Chondrocyte (in vitro differentiated cells): ENCODE results near the gene MPZL1. TPM values are rescaled to one million over a fixed set of nuclear protein-coding genes. Genes with fewer than 3 reads are reported as not detected.

Source experiments
- DNase-seq: peaks from one replicate; pipeline ENCODE4 v3.0.0; 2021; ENCODE audit warnings: mixed read lengths, low spot score
- H3K27ac Mint-ChIP-seq: one replicate; pipeline ENCODE4 v1.8.0; 2021; ENCODE audit warnings: mild to moderate bottlenecking, moderate library complexity, mixed read lengths; ENCODE audit not compliant: unreplicated experiment
- H3K27me3 Mint-ChIP-seq: 2 replicates; pipeline ENCODE4 v1.8.0; 2021; ENCODE audit warnings: low read depth, mixed read lengths
- H3K36me3 Mint-ChIP-seq: 2 replicates; pipeline ENCODE4 v1.8.0; 2021; ENCODE audit warnings: low read depth, mixed read lengths
- H3K4me1 Mint-ChIP-seq: 2 replicates; pipeline ENCODE4 v1.8.0; 2021; ENCODE audit warnings: low read depth, mild to moderate bottlenecking, mixed read lengths
- H3K4me3 Mint-ChIP-seq: one replicate; pipeline ENCODE4 v1.8.0; 2021; ENCODE audit warnings: mild to moderate bottlenecking, moderate library complexity, mixed read lengths; ENCODE audit not compliant: unreplicated experiment
- H3K9me3 Mint-ChIP-seq: 2 replicates; pipeline ENCODE4 v1.8.0; 2021; ENCODE audit warnings: low read depth, mixed read lengths
- total RNA-seq: library from RNA; stranded (reverse); gene quantifications from 3 replicates; pipeline ENCODE4 v1.2.1, GENCODE V29; 2021
- TF ChIP-seq, protein P1 (sequence below): fragments of 200-600 bp; sonication (generic); IDR thresholded peaks from 2 replicates; pipeline ENCODE4 v1.5.0; 2021; ENCODE audit warnings: antibody characterized with exemption, mild to moderate bottlenecking, moderate library complexity

Gene MPZL1
- total RNA-seq, 1 donor from 2014 or later, result 198 TPM

DNA sequence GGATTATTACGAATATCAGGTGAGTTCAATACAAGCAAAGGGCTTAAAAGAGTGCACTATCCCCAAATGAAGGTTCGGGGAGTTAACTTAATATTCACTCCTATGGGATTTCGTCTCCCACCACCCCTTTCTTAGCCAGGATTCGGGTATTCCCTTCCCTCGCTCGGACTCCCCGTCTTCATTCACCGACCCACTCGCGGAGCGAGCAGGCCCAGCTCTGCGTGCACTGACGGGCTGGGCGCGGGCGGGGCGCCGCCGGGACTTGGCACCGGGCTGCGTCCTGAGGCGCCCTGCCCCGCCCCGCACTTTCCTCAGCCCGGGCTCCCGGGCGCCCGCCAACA lies 7.7 kb upstream of the MPZL1 start:
- peaks cover 13% of the 10 kb centered on the region for H3K4me1 Mint-ChIP-seq

GRCh38 chr1:167714439-167715156 lies 7.2 kb upstream of the MPZL1 start:
- H3K27me3 Mint-ChIP-seq, result no peaks in the 10 kb centered on the region
- H3K4me3 Mint-ChIP-seq, result peak overlapping the region; percentile 85
- H3K4me1 Mint-ChIP-seq, result peaks cover 10% of the 10 kb centered on the region
- DNase-seq, result peak; percentile 94
- H3K27ac Mint-ChIP-seq, result peak overlapping the region; percentile 88
- TF ChIP-seq, protein P1, sequence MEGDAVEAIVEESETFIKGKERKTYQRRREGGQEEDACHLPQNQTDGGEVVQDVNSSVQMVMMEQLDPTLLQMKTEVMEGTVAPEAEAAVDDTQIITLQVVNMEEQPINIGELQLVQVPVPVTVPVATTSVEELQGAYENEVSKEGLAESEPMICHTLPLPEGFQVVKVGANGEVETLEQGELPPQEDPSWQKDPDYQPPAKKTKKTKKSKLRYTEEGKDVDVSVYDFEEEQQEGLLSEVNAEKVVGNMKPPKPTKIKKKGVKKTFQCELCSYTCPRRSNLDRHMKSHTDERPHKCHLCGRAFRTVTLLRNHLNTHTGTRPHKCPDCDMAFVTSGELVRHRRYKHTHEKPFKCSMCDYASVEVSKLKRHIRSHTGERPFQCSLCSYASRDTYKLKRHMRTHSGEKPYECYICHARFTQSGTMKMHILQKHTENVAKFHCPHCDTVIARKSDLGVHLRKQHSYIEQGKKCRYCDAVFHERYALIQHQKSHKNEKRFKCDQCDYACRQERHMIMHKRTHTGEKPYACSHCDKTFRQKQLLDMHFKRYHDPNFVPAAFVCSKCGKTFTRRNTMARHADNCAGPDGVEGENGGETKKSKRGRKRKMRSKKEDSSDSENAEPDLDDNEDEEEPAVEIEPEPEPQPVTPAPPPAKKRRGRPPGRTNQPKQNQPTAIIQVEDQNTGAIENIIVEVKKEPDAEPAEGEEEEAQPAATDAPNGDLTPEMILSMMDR, result no peak
- H3K36me3 Mint-ChIP-seq, result no peaks in the 10 kb centered on the region
- no peaks in the 10 kb centered on the region for H3K9me3 Mint-ChIP-seq

More for the DNA sequence above, 7.7 kb upstream of the MPZL1 start:
- Mint-ChIP-seq H3K36me3 (no peaks in the 10 kb centered on the region), H3K9me3 (no peaks in the 10 kb centered on the region), H3K27me3 (no peaks in the 10 kb centered on the region), H3K27ac (peak overlapping the region; percentile 50), H3K4me3 (peak overlapping the region; percentile 85)
- TF ChIP-seq, protein P1, result no peak
- no peak for DNase-seq

GRCh38 chr1:167715157-167715999 lies 6.4 kb upstream of the MPZL1 start:
- Mint-ChIP-seq H3K4me3 (peak overlapping the region; percentile 85), H3K9me3 (no peaks in the 10 kb centered on the region), H3K36me3 (no peaks in the 10 kb centered on the region), H3K27me3 (no peaks in the 10 kb centered on the region), H3K27ac (peak overlapping the region; percentile 88), H3K4me1 (peaks cover 10% of the 10 kb centered on the region)
- TF ChIP-seq, protein P1, result peak; percentile 91
- DNase-seq, result no peak

DNA sequence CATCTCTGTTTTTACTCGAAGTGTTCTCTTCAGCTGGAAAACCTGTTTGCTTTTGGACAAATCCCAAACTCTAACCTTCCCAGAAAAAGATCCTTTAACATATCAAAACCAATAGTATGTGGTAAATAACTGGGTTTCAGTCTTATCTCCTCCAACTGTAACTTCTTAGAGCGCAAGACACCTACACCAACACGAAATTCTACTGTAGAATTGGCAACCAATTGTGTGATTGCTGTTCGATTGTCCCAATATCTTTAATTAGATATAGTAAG lies 5.8 kb upstream of the MPZL1 start:
- Mint-ChIP-seq H3K27ac (peak overlapping the region; percentile 88), H3K4me3 (peak overlapping the region; percentile 85), H3K36me3 (no peaks in the 10 kb centered on the region), H3K27me3 (no peaks in the 10 kb centered on the region), H3K4me1 (peaks cover 14% of the 10 kb centered on the region), H3K9me3 (no peaks in the 10 kb centered on the region)
- TF ChIP-seq, protein P1, result no peak
- DNase-seq, result no peak

GRCh38 chr1:167717351-167717750 lies 4.4 kb upstream of the MPZL1 start:
- TF ChIP-seq, protein P1, result no peak
- no peaks in the 10 kb centered on the region for H3K36me3 Mint-ChIP-seq
- DNase-seq, result no peak
- no peaks in the 10 kb centered on the region for H3K27me3 Mint-ChIP-seq
- no peak overlapping the region for H3K27ac Mint-ChIP-seq
- peaks cover 20% of the 10 kb centered on the region for H3K4me1 Mint-ChIP-seq
- H3K4me3 Mint-ChIP-seq, result peak overlapping the region; percentile 85
- H3K9me3 Mint-ChIP-seq, result no peaks in the 10 kb centered on the region
